LNCAP (cell line): ENCODE results near the gene ZMYM2.

ENCODE experiments used
- TF ChIP-seq, protein P1 (sequence below): fragments of 450-650 bp; IDR thresholded peaks from 2 replicates; pipeline ENCODE4 v1.5.1; 2017; ENCODE audit warnings: mild to moderate bottlenecking

ZMYM2 gene

DNA sequence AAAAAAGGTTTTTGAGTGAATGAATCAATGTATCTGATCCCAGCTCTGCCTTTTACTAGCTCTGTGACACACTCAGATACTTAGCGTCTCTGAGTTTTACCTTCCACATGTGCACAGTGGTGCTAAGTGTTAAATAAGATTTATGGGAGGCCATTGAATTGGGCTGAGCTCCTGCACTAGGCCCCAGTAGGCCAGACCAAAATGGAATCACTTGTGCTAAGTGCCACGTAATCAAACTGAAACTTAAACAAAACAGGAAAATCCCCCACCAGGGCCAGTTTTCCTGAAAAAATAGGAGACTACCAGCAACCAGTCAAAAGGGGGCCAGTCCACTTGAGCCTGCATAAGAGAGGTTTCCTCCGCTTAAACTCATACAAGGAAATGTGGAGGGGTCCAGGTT, 161.4 kb downstream of the ZMYM2 start:
- TF ChIP-seq, protein P1, sequence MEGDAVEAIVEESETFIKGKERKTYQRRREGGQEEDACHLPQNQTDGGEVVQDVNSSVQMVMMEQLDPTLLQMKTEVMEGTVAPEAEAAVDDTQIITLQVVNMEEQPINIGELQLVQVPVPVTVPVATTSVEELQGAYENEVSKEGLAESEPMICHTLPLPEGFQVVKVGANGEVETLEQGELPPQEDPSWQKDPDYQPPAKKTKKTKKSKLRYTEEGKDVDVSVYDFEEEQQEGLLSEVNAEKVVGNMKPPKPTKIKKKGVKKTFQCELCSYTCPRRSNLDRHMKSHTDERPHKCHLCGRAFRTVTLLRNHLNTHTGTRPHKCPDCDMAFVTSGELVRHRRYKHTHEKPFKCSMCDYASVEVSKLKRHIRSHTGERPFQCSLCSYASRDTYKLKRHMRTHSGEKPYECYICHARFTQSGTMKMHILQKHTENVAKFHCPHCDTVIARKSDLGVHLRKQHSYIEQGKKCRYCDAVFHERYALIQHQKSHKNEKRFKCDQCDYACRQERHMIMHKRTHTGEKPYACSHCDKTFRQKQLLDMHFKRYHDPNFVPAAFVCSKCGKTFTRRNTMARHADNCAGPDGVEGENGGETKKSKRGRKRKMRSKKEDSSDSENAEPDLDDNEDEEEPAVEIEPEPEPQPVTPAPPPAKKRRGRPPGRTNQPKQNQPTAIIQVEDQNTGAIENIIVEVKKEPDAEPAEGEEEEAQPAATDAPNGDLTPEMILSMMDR, result no peak

DNA sequence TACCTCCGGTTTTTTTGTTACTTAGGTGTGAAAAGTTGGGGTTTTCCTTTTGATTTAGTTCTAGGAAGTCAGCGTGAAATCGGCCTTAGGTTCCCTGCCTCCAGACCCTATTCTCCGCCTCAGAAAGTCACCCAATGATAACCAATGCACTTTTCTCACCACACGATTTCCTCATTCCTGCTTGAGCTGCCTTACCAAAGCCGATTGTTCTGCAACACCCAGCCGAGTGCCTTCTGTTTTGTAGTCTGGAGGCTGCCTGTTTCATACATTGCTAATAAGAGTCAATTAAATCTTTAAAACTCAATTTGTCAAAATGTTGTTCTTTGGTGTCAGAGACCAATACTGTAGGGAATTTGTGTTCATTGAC, 162.6 kb downstream of the ZMYM2 start:
- TF ChIP-seq, protein P1, result no peak

DNA sequence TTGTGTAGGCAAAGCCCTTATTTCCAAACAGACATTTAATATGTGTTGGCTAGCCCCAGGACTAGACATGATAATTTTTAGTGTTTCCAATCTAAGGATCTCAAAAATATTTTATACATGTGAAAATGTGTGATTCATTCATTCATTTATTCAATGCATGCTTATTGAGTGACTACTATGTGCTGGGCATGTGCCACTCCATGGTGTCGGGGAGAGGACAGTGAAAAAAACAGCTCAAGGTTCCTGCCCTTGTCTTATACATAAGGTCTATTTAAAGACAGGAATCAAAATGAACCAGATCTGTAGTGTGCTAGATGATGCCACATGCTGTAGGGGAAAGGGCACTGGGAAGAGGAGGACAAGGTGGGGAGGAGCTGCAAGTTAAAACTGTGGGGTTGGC, 165.8 kb downstream of the ZMYM2 start:
- TF ChIP-seq, protein P1, result no peak

DNA sequence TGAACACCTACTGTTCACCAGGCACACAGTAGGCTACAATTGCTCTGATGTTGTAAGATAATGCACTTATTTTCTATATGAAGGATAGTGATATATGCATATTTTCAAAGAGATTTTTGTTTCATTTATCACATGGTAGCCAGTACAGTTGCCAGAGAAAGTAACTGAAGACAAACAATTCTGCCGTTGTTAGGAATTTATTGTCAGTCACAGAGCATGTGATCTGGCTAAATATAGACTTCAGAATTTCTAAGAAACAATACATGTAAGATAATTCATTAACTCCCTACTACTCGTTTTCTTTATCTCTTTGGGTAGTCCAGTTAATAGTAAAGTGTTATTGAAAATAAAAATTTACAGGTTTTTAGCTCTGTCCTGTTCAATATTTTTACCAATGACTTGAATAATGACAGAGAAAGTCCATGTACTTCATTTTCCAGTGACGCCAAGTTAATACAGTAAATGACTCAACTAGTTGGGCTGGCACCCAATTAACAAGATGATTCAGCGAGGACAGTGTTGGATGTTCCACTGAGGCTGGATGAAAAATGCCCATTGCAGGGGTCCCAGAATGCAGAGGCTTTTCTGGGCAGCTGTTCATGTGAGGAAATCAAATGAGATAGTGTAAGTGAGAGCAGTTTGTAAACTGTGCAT, 166.7 kb downstream of the ZMYM2 start:
- TF ChIP-seq, protein P1, result no peak

DNA sequence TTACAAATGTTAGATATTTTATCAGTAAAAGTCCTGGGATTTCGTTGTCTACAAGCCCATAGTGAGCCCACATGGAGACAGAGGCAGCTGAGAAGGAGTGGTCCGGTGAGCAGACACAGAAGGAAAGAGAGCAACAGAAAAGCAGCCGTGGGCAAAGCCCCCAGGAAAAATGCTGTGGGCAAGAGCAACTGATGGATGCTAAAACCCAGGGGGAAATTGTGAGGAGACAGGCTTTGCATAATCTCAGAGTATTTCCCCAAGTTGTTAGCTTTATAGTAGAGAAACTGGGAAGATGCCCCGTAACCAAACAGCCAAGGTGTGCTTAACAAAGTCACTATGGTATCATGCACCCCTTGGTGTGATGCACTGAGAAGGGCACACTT, 167.2 kb downstream of the ZMYM2 start:
- TF ChIP-seq, protein P1, result no peak

DNA sequence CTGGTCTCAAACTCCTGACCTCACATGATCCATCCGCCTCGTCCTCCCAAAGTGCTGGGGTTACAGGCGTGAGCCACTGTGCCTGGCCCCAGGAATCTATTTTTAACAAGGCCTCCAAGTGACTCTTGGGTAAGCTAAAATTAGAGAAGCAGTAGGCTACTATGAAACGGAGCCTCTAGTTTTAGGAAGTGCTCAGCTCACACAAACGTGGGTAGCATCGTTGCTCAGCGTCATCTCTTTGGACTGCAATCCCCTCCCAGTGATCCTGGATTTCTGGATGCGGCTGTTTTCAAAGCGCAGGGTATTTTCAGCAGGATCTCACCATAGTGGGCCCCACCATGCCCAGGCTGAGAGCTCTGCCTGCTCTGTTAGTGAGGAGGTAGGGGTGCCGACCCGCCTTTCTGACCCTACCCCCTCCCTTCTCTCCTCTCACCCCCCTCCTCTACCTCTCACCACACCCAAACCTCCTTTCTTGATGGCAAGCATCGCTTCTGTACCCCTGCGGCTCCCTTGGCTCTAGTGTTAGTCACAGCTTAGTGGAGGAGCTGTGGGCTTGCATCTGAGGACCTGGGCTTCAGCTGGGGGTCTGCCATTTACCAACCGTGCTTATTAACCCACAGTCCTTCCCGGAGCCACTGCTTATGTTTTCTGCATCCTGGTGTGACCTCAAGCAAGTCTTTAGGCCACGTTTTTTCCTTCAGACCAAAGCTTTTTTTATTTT, 168.2 kb downstream of the ZMYM2 start:
- TF ChIP-seq, protein P1, result no peak

DNA sequence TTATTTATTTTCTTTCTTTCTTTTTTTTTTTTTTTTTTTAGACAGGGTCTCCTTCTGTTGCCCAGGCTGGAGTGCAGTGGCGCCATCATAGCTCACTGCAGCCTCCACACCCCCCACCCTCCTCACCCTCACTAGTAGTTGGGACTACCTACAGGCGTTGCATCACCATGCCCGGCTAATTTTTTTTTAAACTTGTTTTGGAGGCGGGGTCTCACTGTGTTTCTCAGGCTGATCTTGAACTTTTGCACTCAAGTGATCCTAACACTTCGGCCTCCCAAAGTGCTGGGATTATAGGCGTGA, 168.7 kb downstream of the ZMYM2 start:
- TF ChIP-seq, protein P1, result no peak
